Measurements from ENCODE around the gene AKAP7. TPM values are rescaled to one million over a fixed set of nuclear protein-coding genes. Genes with fewer than 3 reads are reported as not detected.

The AKAP7 gene
- total RNA-seq, 2 experiments from 2014 or later: 7.8 to 8.8 TPM

- H3K4me3 Mint-ChIP-seq: no peak overlapping the region
Measured at GRCh38 chr6:131117878-131118277, 17.4 kb upstream of the AKAP7 start.

GRCh38 chr6:131122007-131122406, 13.3 kb upstream of the AKAP7 start:
- H3K27ac Mint-ChIP-seq: no peak overlapping the region
- POLR2A ChIA-PET: no interaction called here
- H3K4me1 Mint-ChIP-seq: no peaks in the 10 kb centered on the region
- H3K27me3 Mint-ChIP-seq: peaks cover 10% of the 10 kb centered on the region
- H3K9me3 Mint-ChIP-seq: no peaks in the 10 kb centered on the region
- no peaks in the 10 kb centered on the region for H3K36me3 Mint-ChIP-seq (ENCODE audit: low read depth)
- DNase-seq: no peak
- CTCF ChIA-PET: interaction anchor here (1.0 kb wide), 1 partner anchor 237 kb away, joined by 3 read pairs; no protein-coding TSS in a partner anchor
- no peak overlapping the region for H3K4me3 Mint-ChIP-seq

More at GRCh38 chr6:131117878-131118277, 17.4 kb upstream of the AKAP7 start:
- no peaks in the 10 kb centered on the region for H3K9me3 Mint-ChIP-seq
- H3K27me3 Mint-ChIP-seq: no peaks in the 10 kb centered on the region
- H3K27ac Mint-ChIP-seq: no peak overlapping the region
- CTCF ChIA-PET: interaction anchor here (0.6 kb wide), 2 partner anchors 16 to 146 kb away, joined by 3 read pairs; no protein-coding TSS in a partner anchor
- no peaks in the 10 kb centered on the region for H3K36me3 Mint-ChIP-seq (ENCODE audit: low read depth)
- DNase-seq: no peak
- peaks cover 3% of the 10 kb centered on the region for H3K4me1 Mint-ChIP-seq
- POLR2A ChIA-PET: no interaction called here

GRCh38 chr6:131122516-131122915, 12.8 kb upstream of the AKAP7 start:
- Mint-ChIP-seq H3K27me3 (peaks cover 10% of the 10 kb centered on the region), H3K36me3 (ENCODE audit: low read depth) (no peaks in the 10 kb centered on the region), H3K4me3 (no peak overlapping the region), H3K27ac (no peak overlapping the region), H3K4me1 (no peaks in the 10 kb centered on the region), H3K9me3 (no peaks in the 10 kb centered on the region)
- no peak for DNase-seq
- CTCF ChIA-PET: interaction anchor here (1.0 kb wide), 1 partner anchor 237 kb away, joined by 3 read pairs; no protein-coding TSS in a partner anchor
- POLR2A ChIA-PET: no interaction called here

- DNase-seq: no peak
- CTCF ChIA-PET: no interaction called here
- Mint-ChIP-seq H3K4me3 (no peak overlapping the region), H3K9me3 (no peaks in the 10 kb centered on the region), H3K27me3 (peaks cover 10% of the 10 kb centered on the region), H3K4me1 (no peaks in the 10 kb centered on the region), H3K27ac (no peak overlapping the region), H3K36me3 (ENCODE audit: low read depth) (no peaks in the 10 kb centered on the region)
- POLR2A ChIA-PET: no interaction called here
Measured at GRCh38 chr6:131124336-131125071, 10.8 kb upstream of the AKAP7 start.

- Mint-ChIP-seq H3K36me3 (ENCODE audit: low read depth) (no peaks in the 10 kb centered on the region), H3K27ac (no peak overlapping the region), H3K27me3 (peaks cover 10% of the 10 kb centered on the region), H3K4me1 (no peaks in the 10 kb centered on the region), H3K4me3 (no peak overlapping the region), H3K9me3 (no peaks in the 10 kb centered on the region)
- ChIA-PET CTCF (no interaction called here), POLR2A (no interaction called here)
- DNase-seq: no peak
Measured at GRCh38 chr6:131125431-131125830, 9.8 kb upstream of the AKAP7 start.

- CTCF ChIA-PET: interaction anchor here (0.7 kb wide), 1 partner anchor 455 kb away, joined by 3 read pairs; no protein-coding TSS in a partner anchor
Measured at GRCh38 chr6:131129689-131130553, 5.3 kb upstream of the AKAP7 start.

GRCh38 chr6:131130554-131130940, 4.7 kb upstream of the AKAP7 start:
- CTCF ChIA-PET: no interaction called here
- peaks cover 2% of the 10 kb centered on the region for H3K27me3 Mint-ChIP-seq
- peaks cover 2% of the 10 kb centered on the region for H3K9me3 Mint-ChIP-seq
- no peak for DNase-seq
- peak overlapping the region; percentile 68 for H3K27ac Mint-ChIP-seq
- H3K36me3 Mint-ChIP-seq (ENCODE audit: low read depth): peaks cover 3% of the 10 kb centered on the region
- H3K4me1 Mint-ChIP-seq: peaks cover 6% of the 10 kb centered on the region
- H3K4me3 Mint-ChIP-seq: no peak overlapping the region
- POLR2A ChIA-PET: no interaction called here

More at GRCh38 chr6:131129689-131130553, 5.3 kb upstream of the AKAP7 start:
- Mint-ChIP-seq H3K4me3 (no peak overlapping the region), H3K27me3 (peaks cover 5% of the 10 kb centered on the region), H3K36me3 (ENCODE audit: low read depth) (peaks cover 1% of the 10 kb centered on the region), H3K9me3 (peaks cover 2% of the 10 kb centered on the region), H3K4me1 (peaks cover 4% of the 10 kb centered on the region), H3K27ac (no peak overlapping the region)
- no peak for DNase-seq
- POLR2A ChIA-PET: no interaction called here

GRCh38 chr6:131132360-131132759, 2.9 kb upstream of the AKAP7 start:
- no peak overlapping the region for H3K27ac Mint-ChIP-seq
- peaks cover 2% of the 10 kb centered on the region for H3K9me3 Mint-ChIP-seq
- POLR2A ChIA-PET: no interaction called here
- H3K4me3 Mint-ChIP-seq: no peak overlapping the region
- no peak for DNase-seq
- CTCF ChIA-PET: interaction anchor here (1.5 kb wide), 1 partner anchor 247 kb away, joined by 4 read pairs; no protein-coding TSS in a partner anchor
- peaks cover 3% of the 10 kb centered on the region for H3K36me3 Mint-ChIP-seq (ENCODE audit: low read depth)
- H3K4me1 Mint-ChIP-seq: peaks cover 14% of the 10 kb centered on the region
- H3K27me3 Mint-ChIP-seq: peaks cover 2% of the 10 kb centered on the region

- peak overlapping the region; percentile 88 for H3K27ac Mint-ChIP-seq
- ChIA-PET CTCF (interaction anchor here (0.8 to 1.4 kb wide), 3 partner anchors 17 to 400 kb away, joined by 3 read pairs; no protein-coding TSS in a partner anchor), POLR2A (no interaction called here)
- H3K36me3 Mint-ChIP-seq (ENCODE audit: low read depth): peaks cover 3% of the 10 kb centered on the region
- DNase-seq: no peak
- peaks cover 2% of the 10 kb centered on the region for H3K27me3 Mint-ChIP-seq
- H3K9me3 Mint-ChIP-seq: peaks cover 2% of the 10 kb centered on the region
- peak overlapping the region; percentile 84 for H3K4me3 Mint-ChIP-seq
- H3K4me1 Mint-ChIP-seq: peaks cover 15% of the 10 kb centered on the region
Measured at GRCh38 chr6:131134220-131134979, 867 bp upstream of the AKAP7 start.

GRCh38 chr6:131134980-131135243, 355 bp upstream of the AKAP7 start:
- H3K36me3 Mint-ChIP-seq (ENCODE audit: low read depth): peaks cover 3% of the 10 kb centered on the region
- peak overlapping the region; percentile 88 for H3K27ac Mint-ChIP-seq
- H3K9me3 Mint-ChIP-seq: peaks cover 2% of the 10 kb centered on the region
- DNase-seq: no peak
- POLR2A ChIA-PET: no interaction called here
- H3K4me3 Mint-ChIP-seq: peak overlapping the region; percentile 84
- CTCF ChIA-PET: interaction anchor here (1.1 kb wide), 1 partner anchor 399 kb away, joined by 3 read pairs; no protein-coding TSS in a partner anchor
- peaks cover 2% of the 10 kb centered on the region for H3K27me3 Mint-ChIP-seq
- peaks cover 18% of the 10 kb centered on the region for H3K4me1 Mint-ChIP-seq

GRCh38 chr6:131136021-131136786, 937 bp downstream of the AKAP7 start:
- Mint-ChIP-seq H3K36me3 (ENCODE audit: low read depth) (peaks cover 4% of the 10 kb centered on the region), H3K4me3 (peak overlapping the region; percentile 87), H3K9me3 (peaks cover 2% of the 10 kb centered on the region), H3K4me1 (peaks cover 18% of the 10 kb centered on the region), H3K27me3 (peaks cover 2% of the 10 kb centered on the region), H3K27ac (peak overlapping the region; percentile 99)
- CTCF ChIA-PET: no interaction called here
- no peak for DNase-seq
- POLR2A ChIA-PET: no interaction called here

- Mint-ChIP-seq H3K9me3 (peaks cover 6% of the 10 kb centered on the region), H3K4me1 (peaks cover 17% of the 10 kb centered on the region), H3K4me3 (no peak overlapping the region), H3K27ac (no peak overlapping the region), H3K27me3 (no peaks in the 10 kb centered on the region), H3K36me3 (ENCODE audit: low read depth) (peaks cover 14% of the 10 kb centered on the region)
- POLR2A ChIA-PET: no interaction called here
- CTCF ChIA-PET: interaction anchor here (0.9 kb wide), 1 partner anchor 255 kb away, joined by 3 read pairs; no protein-coding TSS in a partner anchor
- DNase-seq: no peak
Measured at GRCh38 chr6:131139599-131139998, 4.3 kb downstream of the AKAP7 start.
